Astrocyte of the hippocampus (primary cell): Measurements from ENCODE around the gene ARHGAP20.
A peak's percentile ranks its signal among the peaks of the same experiment; 100 is the strongest.

ENCODE experiments used
- DNase-seq: peaks from one replicate; pipeline ENCODE4 v3.0.0; 2011; ENCODE audit warnings: low read depth, low spot score

The ARHGAP20 gene

GRCh38 chr11:110711776-110712658, at the start of gene ARHGAP20:
Gene ARHGAP20, minus strand, starts transcription at chr11:110712437. Its CDS starts 206 bp downstream, at chr11:110712231.
- DNase-seq = peak; percentile 77

DNA sequence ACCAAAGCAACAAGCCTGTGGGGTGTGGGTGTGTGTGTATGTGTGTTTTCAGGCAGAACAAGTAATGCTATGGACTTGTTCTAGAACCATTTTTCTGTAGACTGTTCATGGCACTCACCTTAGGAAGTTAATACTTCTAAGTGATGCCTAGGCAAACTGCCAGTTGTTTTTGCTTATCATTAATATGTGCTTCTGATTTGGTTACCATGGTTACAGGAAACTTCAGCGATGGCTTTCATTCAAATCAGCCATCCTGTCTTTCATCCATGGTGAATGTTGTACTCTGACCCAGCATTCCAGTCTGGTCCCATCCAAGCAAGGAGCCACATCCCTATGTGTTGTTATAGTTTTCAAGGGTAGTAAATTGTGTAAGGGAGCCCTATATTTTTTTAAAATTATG, 49.8 kb upstream of the ARHGAP20 start:
- DNase-seq = no peak

GRCh38 chr11:110761131-110761530, 48.9 kb upstream of the ARHGAP20 start:
- DNase-seq = no peak

GRCh38 chr11:110759972-110760381, 47.7 kb upstream of the ARHGAP20 start:
- peak; percentile 72 for DNase-seq

- no peak for DNase-seq
Observed at GRCh38 chr11:110757962-110758755, 45.9 kb upstream of the ARHGAP20 start.

- DNase-seq = no peak
Observed at GRCh38 chr11:110757066-110757465, 44.8 kb upstream of the ARHGAP20 start.

DNA sequence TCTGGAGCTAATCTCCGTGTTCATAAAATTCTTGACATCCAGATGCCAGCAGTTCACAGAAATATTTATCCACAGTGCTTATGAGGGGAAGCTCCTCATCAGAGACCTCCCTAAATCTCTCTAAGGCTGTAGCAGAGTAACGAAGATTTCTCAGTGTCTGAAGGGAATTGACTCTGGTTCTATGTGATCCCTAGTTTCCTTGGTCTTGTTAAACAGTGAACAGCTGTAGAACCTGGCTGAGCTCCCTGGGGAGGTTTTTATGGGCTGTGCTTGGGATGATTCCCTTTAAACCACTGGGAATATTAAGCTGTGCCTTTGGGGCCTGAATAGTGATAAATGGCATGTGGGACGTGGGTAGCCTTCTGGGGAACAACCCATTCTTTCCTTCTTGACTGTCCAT, 43.7 kb upstream of the ARHGAP20 start:
- DNase-seq = no peak

DNA sequence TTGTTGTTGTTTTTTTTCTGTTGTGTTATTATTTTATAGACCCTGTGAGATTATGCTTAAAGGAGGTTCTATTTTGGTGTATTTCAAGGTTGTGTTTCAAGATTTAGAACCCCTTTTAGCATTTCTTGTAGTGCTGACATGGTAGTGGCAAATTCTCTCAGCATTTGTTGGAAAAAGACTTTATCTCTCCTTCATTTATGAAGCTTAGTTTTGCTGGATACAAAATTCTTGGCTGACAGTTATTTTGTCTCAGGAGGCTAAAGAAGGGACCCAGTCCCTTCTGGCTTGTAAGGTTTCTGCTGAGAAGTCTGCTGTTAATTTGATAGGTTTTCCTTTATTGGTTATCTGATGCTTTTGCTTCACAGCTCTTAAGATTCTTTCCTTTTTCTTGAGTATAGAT, 40.7 kb upstream of the ARHGAP20 start:
- no peak for DNase-seq

GRCh38 chr11:110750100-110750499, 37.9 kb upstream of the ARHGAP20 start:
- no peak for DNase-seq

- DNase-seq = no peak
Observed at GRCh38 chr11:110747531-110747930, 35.3 kb upstream of the ARHGAP20 start.

GRCh38 chr11:110738641-110739040, 26.4 kb upstream of the ARHGAP20 start:
- no peak for DNase-seq

DNA sequence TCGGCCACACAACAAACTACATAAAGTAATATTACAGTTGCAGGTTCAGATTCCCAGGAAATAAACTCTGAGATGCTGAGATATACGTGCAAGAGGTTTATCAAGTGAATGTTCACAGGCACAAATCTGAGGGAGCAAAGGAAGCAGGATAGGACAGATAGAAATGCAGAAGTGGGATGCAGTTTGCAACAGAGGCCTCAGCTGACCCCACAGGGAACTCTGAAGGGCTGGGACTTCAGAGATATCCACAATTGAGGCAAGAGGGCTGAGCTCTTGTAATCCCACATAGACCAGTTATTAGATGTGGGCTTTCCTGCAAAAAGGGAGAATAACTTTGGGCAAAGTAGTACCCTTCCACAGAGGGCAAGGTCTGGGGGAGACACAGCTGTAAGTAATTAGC, 25.4 kb upstream of the ARHGAP20 start:
- no peak for DNase-seq

DNA sequence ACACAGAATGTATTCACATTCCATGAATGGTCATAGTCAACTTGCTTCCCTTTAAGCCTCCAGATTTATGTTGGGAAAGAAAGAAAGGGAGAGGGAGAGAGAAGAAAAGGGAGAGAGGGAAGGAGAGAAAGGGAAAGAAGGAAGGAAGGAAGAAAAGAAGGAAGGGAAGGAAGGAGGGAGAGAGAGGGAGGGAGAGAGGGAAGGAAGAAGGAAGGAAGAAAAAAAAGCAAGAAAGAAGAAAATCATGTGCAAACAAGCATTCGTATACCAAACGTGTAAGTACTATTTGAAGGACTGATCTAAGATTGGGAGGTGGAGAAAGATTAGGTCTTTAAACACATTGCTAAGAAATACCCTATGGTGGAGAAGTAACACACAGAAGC, 23.9 kb upstream of the ARHGAP20 start:
- no peak for DNase-seq

DNA sequence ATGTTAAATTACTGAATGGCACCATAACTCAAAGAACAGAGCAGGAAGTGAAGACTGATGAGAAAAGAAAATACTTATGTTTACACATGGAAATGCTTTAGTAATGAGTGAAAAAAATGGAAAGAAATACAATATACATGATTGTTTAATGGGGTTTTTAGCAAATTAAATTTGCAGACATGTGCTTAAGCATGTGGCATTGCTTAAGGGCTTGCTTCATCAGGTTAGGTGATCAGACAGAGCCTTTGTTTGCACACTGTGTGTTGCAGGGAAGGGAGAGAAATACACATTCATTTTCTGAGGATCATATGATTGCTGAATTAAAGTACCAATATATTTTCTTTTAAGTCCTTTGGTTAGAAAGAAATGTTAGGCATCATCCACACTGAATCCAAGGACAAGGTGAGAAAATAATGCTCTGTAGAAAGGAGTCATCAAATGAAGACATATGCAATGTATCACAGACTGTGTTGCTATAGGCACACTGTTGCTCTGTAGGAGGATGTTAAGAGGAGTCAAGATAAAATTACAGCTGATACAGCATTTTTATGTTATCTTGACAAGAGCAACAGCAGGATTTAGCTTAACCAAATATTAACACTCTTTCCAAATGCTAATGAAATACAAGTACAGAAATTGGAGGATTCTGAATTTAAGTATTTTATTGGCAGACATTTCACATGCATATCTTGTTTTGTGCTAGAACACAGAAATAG, 23.4 kb upstream of the ARHGAP20 start:
- no peak for DNase-seq

DNA sequence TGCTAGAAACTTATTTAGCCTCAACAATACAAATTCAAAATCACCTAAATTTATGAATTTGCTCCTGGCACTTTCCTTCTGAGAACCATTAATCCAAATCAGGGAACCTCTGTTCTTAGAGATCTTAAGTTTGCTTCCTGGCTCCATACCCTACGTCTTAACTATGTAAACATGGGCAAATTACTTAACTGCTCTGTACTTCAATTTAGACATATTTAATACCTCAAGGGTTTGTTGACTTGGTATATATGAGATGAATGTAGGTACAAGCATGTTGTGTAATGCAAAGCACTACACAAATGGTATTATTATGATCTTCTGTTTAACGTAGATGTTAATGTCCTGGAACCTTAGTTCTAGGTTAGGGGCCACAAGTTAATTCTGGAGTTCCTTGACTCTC, 22.6 kb upstream of the ARHGAP20 start:
- DNase-seq = no peak

GRCh38 chr11:110730773-110731172, 18.5 kb upstream of the ARHGAP20 start:
- DNase-seq = no peak

DNA sequence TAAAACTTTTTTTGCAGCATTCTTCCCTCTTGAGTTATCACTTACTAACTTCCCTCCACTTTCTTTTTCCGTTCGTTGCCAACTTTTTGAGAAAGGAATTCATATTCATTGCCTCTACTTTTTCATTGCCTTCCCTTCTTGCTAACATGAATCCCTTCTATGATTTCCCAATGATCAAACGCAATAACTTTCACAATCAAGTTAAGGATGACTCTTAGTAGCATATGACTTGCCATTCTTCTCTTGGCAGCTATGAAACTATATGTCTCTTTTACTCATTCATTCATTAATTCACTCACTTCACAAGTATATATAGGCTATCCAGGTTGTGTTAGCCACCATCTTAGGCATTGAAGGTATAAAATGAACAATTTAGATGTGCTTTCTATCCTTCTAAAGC, 16.6 kb upstream of the ARHGAP20 start:
- DNase-seq = no peak

GRCh38 chr11:110728476-110728875, 16.2 kb upstream of the ARHGAP20 start:
- no peak for DNase-seq

DNA sequence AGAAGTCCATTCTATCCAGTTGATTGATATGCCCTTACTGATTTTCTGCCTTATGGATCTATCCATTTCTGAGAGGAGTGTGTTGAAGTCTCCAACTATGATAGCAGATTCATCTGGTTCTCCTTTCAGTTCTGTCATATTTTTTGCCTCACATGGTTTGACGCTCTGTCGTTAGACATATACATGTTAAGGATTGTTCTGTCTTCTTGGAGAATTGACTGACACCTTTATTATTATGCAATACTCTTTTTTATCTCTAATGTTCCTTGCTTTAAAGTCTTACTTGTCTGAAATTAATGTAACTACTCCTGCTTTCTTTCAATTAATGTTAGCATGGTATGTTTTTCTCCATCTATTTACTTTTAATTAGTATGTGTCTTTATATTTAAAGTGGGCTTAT, 12.1 kb upstream of the ARHGAP20 start:
- DNase-seq = no peak

GRCh38 chr11:110720431-110721275, 8.4 kb upstream of the ARHGAP20 start:
- no peak for DNase-seq

DNA sequence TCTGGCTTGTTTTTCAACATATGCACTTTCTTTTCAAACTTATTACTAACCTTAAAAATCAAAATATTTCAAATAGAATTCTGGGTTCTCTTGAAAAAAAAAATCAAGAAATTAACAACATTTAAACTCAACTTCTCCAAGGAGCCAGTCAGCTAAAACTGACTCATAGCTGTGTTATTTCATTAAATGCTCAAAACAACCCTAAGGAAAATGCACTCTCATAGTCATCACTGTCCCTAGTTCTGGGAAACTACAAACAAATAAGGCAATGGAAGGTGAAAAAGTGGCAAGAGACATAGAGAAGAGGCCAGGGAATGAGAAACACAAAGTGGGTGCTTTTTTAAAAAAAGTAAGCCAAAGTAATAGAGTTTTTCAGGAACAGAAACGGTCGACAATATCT, 4.1 kb upstream of the ARHGAP20 start:
- DNase-seq = peak; percentile 26
